HG03103 (cell line): ENCODE measurements around the gene ATXN10.

ENCODE experiments used
- ATAC-seq: cut with Tn5 transposase; IDR thresholded peaks from one replicate; pipeline ENCODE4 v1.9.1; 2021; ENCODE audit warnings: low read depth; ENCODE audit not compliant: unreplicated experiment

ATXN10 gene

GRCh38 chr22:45816776-45817175, 145.1 kb downstream of the ATXN10 start:
- no peak for ATAC-seq

- ATAC-seq = no peak
Measured at GRCh38 chr22:45817745-45818423, 146.2 kb downstream of the ATXN10 start.

- no peak for ATAC-seq
Measured at GRCh38 chr22:45818424-45819085, 146.9 kb downstream of the ATXN10 start.

- ATAC-seq = no peak
Measured at GRCh38 chr22:45819305-45819704, 147.7 kb downstream of the ATXN10 start.

GRCh38 chr22:45823336-45823735, 151.7 kb downstream of the ATXN10 start:
- ATAC-seq = no peak

GRCh38 chr22:45826520-45826919, 154.9 kb downstream of the ATXN10 start:
- no peak for ATAC-seq

- no peak for ATAC-seq
Measured at GRCh38 chr22:45828841-45829240, 157.2 kb downstream of the ATXN10 start.

GRCh38 chr22:45830531-45831245, 159.1 kb downstream of the ATXN10 start:
- ATAC-seq = no peak

GRCh38 chr22:45831394-45831793, 159.8 kb downstream of the ATXN10 start:
- no peak for ATAC-seq

- ATAC-seq = no peak
Measured at GRCh38 chr22:45832180-45832579, 160.5 kb downstream of the ATXN10 start.

GRCh38 chr22:45832959-45833580, 161.4 kb downstream of the ATXN10 start:
- ATAC-seq = no peak

GRCh38 chr22:45833613-45834012, 162.0 kb downstream of the ATXN10 start:
- no peak for ATAC-seq

- no peak for ATAC-seq
Measured at GRCh38 chr22:45834241-45834640, 162.6 kb downstream of the ATXN10 start.

GRCh38 chr22:45834795-45835194, 163.2 kb downstream of the ATXN10 start:
- ATAC-seq = no peak

- ATAC-seq = no peak
Measured at GRCh38 chr22:45836418-45837169, 165.0 kb downstream of the ATXN10 start.

- ATAC-seq = no peak
Measured at GRCh38 chr22:45837508-45837907, 165.9 kb downstream of the ATXN10 start.

GRCh38 chr22:45838305-45838887, 166.8 kb downstream of the ATXN10 start:
- ATAC-seq = no peak

- ATAC-seq = no peak
Measured at GRCh38 chr22:45840483-45840882, 168.8 kb downstream of the ATXN10 start.

GRCh38 chr22:45842291-45842991, 170.8 kb downstream of the ATXN10 start:
- ATAC-seq = no peak

GRCh38 chr22:45843031-45843430, 171.4 kb downstream of the ATXN10 start:
- ATAC-seq = no peak
